ENCODE measurements around the gene FAM237B. TPM values are rescaled to one million over a fixed set of nuclear protein-coding genes. Genes with fewer than 3 reads are reported as not detected.

Gene FAM237B
- total and polyA plus RNA-seq, 9 of the 15 experiments (the other 6 are each of a cell fraction or from before 2014, with no cell fraction given), result not detected

- no peaks in the 10 kb centered on the region; the same call in 1 of the 2 replicates for H3K9me3 ChIP-seq (replicated peaks; ENCODE audit: control insufficient read depth, insufficient read depth, low read depth, low read length)
- no peak overlapping the region for H2AFZ ChIP-seq (ENCODE audit: low read depth, low read length)
- peaks cover 8 to 14% of the 10 kb centered on the region in 2 experiments; a peak in 3 of 5 replicates for H3K4me1 ChIP-seq (replicated peaks in 1 of 2; ENCODE audit: control insufficient read depth in 2 of 2, insufficient read depth in 2 of 2, low read length in 2 of 2)
- peaks cover 58% of the 10 kb centered on the region for H3K36me3 ChIP-seq (ENCODE audit: control insufficient read depth, insufficient read depth, low read length)
- no peak overlapping the region for H3K4me3 ChIP-seq
- no TSS peak for BruUV-seq (replicated peaks)
- H4K20me1 ChIP-seq (replicated peaks; ENCODE audit: control insufficient read depth, insufficient read depth, low read length), result no peaks in the 10 kb centered on the region
- DNase-seq (ENCODE audit: extremely low read depth in 1 of 4, low spot score in 3 of 4) (no peak), FAIRE-seq (no peak), ATAC-seq (no peak)
- ChIA-PET CTCF (ENCODE audit: low intra/inter-chr PET ratio) (no interaction called here), POLR2A (interaction anchor here (1.0 kb wide), 1 partner anchor 9 kb away, joined by 4 read pairs; no protein-coding TSS in a partner anchor)
- no peak overlapping the region for H3K9ac ChIP-seq (ENCODE audit: insufficient read depth in 1 of 2, low read depth in 2 of 2, low read length in 2 of 2)
- H3K27ac ChIP-seq (ENCODE audit: extremely low read depth, low read depth, low read length), result no peak overlapping the region
- H3K4me2 ChIP-seq (ENCODE audit: insufficient read depth, low read length), result no peak overlapping the region
- no peaks in the 10 kb centered on the region for H3K9me1 ChIP-seq (ENCODE audit: control insufficient read depth, insufficient read depth, low read length)
- TF ChIP-seq ID3 (CRISPR knock-in tag; IDR thresholded peaks at IDR 0.05), result no peak
- no peak for TF ChIP-seq ID3 (tag; IDR thresholded peaks at IDR 0.05)
- no peak for TF ChIP-seq ZNF644 (tag; IDR thresholded peaks at IDR 0.05; ENCODE audit: low read depth)
- TF ChIP-seq, protein P1, sequence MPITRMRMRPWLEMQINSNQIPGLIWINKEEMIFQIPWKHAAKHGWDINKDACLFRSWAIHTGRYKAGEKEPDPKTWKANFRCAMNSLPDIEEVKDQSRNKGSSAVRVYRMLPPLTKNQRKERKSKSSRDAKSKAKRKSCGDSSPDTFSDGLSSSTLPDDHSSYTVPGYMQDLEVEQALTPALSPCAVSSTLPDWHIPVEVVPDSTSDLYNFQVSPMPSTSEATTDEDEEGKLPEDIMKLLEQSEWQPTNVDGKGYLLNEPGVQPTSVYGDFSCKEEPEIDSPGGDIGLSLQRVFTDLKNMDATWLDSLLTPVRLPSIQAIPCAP (CRISPR knock-in tag; IDR thresholded peaks at IDR 0.05; ENCODE audit: borderline replicate concordance), result no peak
- no peak for TF ChIP-seq REST (IDR thresholded peaks at IDR 0.05; ENCODE audit: borderline replicate concordance)
- no peak for TF ChIP-seq REST (CRISPR knock-in tag; IDR thresholded peaks at IDR 0.05; ENCODE audit: low read depth)
- no peak for TF ChIP-seq ILK (tag; IDR thresholded peaks at IDR 0.05; ENCODE audit: borderline replicate concordance, low read depth)
- TF ChIP-seq, protein P2, sequence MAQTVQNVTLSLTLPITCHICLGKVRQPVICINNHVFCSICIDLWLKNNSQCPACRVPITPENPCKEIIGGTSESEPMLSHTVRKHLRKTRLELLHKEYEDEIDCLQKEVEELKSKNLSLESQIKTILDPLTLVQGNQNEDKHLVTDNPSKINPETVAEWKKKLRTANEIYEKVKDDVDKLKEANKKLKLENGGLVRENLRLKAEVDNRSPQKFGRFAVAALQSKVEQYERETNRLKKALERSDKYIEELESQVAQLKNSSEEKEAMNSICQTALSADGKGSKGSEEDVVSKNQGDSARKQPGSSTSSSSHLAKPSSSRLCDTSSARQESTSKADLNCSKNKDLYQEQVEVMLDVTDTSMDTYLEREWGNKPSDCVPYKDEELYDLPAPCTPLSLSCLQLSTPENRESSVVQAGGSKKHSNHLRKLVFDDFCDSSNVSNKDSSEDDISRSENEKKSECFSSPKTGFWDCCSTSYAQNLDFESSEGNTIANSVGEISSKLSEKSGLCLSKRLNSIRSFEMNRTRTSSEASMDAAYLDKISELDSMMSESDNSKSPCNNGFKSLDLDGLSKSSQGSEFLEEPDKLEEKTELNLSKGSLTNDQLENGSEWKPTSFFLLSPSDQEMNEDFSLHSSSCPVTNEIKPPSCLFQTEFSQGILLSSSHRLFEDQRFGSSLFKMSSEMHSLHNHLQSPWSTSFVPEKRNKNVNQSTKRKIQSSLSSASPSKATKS (CRISPR knock-in tag; IDR thresholded peaks at IDR 0.05), result no peak
- TF ChIP-seq SMARCB1 (IDR thresholded peaks at IDR 0.05; ENCODE audit: insufficient read length, low read depth), result no peak
- no peak for TF ChIP-seq ZNF232 (CRISPR knock-in tag; IDR thresholded peaks at IDR 0.05)
- no peak for TF ChIP-seq SRSF1 (IDR thresholded peaks at IDR 0.05; ENCODE audit: low read depth, low read length)
- H3K79me2 ChIP-seq (ENCODE audit: control insufficient read depth, insufficient read depth, low read length), result peaks cover 67% of the 10 kb centered on the region
- in situ Hi-C loops (cut with MboI), result no loop called here
- intact Hi-C loops (cut with micrococcal nuclease), result no loop called here
- no peaks in the 10 kb centered on the region; a peak in 1 of 5 replicates for H3K27me3 ChIP-seq (ENCODE audit: control insufficient read depth in 2 of 2, insufficient read depth in 2 of 2, low read length in 2 of 2)
Observed at GRCh38 chr7:90351987-90352386, 30.9 kb upstream of the FAM237B start.
